GM15510 (cell line): ENCODE measurements around the gene FAM124A.

ENCODE experiments used
- POLR2A ChIP-seq: IDR thresholded peaks from 3 replicates; pipeline ENCODE4 v1.6.1; 2011; ENCODE audit warnings: borderline replicate concordance; ENCODE audit not compliant: insufficient read length; ENCODE audit errors: extremely low read depth

The FAM124A gene

GRCh38 chr13:51323824-51324511 lies 101.8 kb downstream of the FAM124A start:
- TF ChIP-seq POLR2A, result no peak

DNA sequence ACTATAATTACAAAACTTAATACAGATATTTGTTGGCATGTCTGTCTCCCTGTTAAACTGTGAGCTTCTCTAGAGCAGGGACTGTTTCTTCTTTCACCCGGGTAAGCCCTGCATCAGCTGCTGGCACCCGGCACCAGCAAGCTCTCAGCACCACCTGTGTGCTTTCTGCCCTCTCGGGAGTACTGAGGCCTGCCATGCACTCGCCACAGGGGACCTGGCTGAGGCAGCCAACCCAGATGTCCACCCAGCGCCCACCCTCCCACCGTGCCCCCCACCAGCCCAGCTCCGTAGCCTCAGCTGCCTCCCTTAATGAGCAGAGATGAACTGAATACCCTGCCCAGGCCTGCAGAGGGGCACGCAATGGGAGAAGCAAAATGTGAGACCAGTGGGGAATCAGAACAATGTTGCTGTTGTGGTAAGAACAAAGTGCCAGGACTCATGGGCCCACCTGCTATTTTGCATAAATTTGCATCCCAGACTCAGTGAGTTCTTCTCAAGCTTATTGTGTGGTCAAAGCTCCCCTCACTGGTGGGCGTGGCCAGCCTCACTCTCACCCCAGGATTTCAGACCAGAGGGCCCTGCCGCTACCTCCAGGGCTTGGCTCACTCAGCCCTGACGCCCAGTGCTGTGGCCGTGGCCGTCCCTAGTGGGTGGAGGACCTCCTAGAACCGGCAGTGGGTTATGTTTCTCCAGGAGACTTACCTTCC lies 102.7 kb downstream of the FAM124A start:
- no peak for TF ChIP-seq POLR2A

- TF ChIP-seq POLR2A, result no peak
Measured at GRCh38 chr13:51325837-51326236, 103.6 kb downstream of the FAM124A start.

DNA sequence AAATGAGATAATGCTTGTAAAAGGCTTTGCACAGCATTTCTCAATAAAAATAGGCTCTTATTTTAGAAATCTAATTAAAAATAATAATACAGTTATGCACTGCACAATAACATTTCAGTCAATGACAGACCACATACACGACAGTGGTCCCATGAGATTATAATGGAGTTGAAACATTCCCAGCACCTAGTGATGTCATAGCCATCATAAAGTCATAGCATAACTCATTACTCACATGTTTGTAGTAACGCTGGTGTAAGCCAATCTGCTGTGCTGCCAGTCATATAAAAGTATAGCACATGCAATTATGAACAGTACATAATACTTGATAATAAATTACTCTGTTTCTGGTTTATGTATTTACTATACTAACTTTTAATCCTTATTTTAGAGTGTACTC lies 104.6 kb downstream of the FAM124A start:
- TF ChIP-seq POLR2A, result no peak

GRCh38 chr13:51327961-51328360 lies 105.8 kb downstream of the FAM124A start:
- no peak for TF ChIP-seq POLR2A

- no peak for TF ChIP-seq POLR2A
Measured at GRCh38 chr13:51328488-51328887, 106.3 kb downstream of the FAM124A start.

DNA sequence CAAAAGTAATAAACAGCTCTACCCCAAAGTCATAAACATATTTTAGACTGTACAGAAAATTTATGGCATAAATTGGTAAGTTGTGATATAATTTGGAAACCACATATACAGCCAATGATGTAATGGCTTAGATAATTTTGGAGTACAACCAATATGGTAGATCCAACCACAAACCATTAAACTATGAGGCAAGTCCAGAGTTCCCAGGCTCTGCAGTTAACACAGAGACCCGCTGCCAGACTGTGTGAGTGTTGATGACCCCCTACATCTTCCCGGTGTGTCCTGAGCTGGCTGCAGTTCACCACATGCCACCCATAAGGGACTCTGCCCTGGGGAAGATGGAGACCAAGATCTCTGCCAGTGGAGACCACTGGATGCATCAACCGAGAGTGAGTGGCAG lies 107.4 kb downstream of the FAM124A start:
- TF ChIP-seq POLR2A, result no peak

GRCh38 chr13:51330791-51331190 lies 108.6 kb downstream of the FAM124A start:
- TF ChIP-seq POLR2A, result no peak

DNA sequence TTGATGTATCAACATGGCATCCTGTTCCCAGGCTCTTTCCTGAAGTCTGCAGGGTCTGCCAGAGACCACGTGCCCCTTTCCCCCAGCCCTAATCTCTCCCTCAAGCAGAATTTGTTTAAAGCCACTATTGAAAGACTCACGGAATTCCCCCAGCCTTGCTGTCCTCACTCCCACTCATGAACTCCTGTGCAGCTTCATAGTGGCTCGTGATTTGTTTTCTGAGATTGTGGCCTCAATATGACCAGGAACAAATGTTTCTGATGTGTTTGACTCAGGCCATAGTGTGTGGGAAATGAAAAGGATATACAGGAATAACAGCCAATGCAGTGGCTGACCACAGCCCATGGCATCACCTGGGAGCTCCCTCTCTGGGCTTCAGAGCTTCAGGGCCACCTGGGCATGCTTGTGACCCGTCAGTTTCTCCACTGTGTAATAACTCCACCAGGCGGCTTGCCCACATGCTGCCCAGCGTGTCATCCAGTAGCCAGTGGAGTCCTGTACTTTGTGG lies 109.2 kb downstream of the FAM124A start:
- no peak for TF ChIP-seq POLR2A

DNA sequence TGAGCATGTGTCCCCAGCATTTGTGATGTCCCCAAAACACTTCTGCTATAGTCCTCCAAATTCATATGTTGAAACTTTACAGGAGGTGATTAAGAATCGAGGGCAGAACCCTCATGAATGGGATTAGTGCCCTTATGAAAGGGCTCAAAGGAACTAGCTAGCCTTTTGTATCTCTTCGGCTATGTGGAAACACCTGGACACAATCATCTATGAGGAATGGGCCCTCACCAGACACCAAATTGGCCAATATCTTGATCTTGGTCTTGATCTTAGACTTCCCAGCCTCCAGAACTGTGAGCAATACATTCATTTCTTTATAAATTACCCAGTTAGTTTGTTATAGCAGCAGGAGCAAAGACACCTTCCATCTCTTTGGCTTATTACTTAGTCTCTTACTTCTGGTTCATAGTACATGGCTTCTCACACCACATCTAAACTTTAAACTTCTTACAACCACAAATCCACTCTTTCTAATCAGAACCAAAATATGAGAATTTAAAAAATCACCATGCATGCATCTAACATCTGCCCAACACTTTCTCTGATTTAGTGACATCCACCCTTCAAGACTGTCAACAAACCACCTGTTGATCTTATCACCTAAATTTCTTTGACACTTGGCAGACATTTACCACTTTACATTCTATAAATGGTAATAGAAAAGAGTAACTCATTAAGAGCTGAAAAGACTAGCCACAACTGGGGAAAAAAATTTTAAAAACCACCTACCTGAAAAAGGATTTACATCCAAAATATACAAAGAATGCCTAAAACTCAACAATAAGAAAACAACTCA lies 110.6 kb downstream of the FAM124A start:
- TF ChIP-seq POLR2A, result no peak

GRCh38 chr13:51333421-51333820 lies 111.2 kb downstream of the FAM124A start:
- TF ChIP-seq POLR2A, result no peak

DNA sequence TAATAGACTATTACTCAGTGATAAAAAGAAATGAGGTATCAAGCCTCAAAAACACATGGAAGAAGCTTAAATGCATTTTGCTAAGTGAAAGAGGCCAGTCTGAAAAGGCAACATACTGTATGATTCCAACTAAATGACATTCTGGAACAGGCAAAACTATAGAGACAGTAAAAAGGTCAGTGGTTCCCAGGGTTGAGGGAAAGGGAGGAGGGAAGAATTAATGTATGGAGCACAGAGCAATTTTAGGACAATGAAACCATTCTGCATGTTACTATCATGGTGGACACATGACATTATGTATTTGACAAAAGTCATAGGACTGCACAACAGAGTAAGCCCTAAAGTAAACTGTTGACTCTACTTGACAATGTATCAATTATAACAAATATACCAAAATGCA lies 111.6 kb downstream of the FAM124A start:
- no peak for TF ChIP-seq POLR2A
